HG02938 (cell line): Measurements from ENCODE around the gene SSBP4.

Experiments used
- ATAC-seq: cut with Tn5 transposase; IDR thresholded peaks from one replicate; pipeline ENCODE4 v1.9.1; 2021; ENCODE audit warnings: mild to moderate bottlenecking, moderate library complexity; ENCODE audit not compliant: unreplicated experiment

The SSBP4 gene

GRCh38 chr19:18441804-18442788, 22.9 kb downstream of the SSBP4 start:
- no peak for ATAC-seq

DNA sequence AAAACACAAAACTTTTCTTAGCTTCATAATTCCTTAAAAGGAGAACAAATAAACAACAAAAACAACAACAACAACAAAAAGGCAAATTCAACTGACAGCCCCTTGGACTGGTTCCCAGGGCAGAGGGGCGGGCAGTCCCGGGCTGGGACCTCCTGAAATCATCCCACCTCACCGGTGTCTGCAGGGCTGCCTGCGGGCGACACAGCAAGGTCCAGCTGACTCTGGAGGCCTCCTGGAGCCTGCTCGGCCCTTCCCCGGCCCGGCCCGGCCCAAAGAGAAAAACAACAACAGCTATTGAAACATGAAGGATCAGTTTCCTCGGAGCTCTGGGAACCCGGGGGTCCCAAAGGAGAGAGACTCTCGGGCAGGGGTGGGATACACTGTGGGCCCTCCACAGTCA, 23.7 kb downstream of the SSBP4 start:
- no peak for ATAC-seq

DNA sequence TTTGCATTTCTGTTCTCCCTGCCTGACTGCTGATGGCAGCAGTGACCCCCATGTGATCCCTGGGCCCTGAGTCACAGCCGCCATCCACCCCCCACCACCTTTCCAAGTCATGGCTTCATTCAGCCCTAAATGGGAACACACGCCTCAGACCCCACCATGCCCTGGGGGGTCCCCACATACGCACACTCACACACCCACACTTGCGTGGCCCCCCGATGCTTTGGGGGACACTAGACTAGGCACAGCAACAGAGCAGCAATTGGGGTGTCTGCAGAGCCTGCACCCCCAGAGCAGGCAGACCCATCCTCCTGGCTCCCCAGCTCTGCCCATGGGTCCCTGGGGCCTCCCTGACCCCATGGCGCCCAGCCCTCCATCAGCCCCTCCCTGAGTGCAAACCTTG, 24.2 kb downstream of the SSBP4 start:
- no peak for ATAC-seq

- ATAC-seq: no peak
These were observed 24.6 kb downstream of the SSBP4 start for GRCh38 chr19:18443831-18444230.

GRCh38 chr19:18444513-18444912, 25.3 kb downstream of the SSBP4 start:
- no peak for ATAC-seq

DNA sequence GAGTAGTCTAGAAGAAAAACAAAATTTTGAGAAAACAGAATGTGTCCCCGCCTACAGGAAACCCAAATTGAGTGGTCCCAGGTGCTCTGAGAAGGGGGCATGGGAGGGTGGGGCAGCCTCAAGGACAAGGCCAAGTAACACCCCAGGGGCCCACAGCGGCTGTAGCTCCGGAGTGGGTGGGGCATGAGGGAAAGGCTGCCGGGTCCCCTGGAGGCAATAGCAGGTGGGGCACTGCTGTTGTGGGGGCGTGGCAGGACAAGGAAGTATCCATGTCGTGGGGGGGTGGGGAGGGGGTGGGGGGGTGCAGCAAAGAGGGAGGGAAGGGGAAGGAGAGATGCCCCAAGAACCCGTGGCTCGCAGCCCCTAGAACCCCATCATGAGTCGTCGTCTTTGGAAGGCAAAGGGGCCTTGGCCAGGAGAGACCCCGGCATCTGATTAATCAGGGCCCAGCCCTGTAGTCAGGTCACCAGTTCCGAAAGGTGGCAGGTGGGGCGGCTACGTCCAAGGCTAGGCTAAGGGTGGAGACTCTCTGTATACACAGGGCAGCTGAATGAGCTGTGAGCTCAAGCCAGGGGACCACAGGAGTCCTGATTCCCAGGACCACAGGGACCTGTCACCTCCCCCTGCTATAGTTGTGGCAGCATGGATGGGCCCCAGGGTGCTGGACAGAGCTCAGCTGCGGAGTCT, 26.2 kb downstream of the SSBP4 start:
- no peak for ATAC-seq

DNA sequence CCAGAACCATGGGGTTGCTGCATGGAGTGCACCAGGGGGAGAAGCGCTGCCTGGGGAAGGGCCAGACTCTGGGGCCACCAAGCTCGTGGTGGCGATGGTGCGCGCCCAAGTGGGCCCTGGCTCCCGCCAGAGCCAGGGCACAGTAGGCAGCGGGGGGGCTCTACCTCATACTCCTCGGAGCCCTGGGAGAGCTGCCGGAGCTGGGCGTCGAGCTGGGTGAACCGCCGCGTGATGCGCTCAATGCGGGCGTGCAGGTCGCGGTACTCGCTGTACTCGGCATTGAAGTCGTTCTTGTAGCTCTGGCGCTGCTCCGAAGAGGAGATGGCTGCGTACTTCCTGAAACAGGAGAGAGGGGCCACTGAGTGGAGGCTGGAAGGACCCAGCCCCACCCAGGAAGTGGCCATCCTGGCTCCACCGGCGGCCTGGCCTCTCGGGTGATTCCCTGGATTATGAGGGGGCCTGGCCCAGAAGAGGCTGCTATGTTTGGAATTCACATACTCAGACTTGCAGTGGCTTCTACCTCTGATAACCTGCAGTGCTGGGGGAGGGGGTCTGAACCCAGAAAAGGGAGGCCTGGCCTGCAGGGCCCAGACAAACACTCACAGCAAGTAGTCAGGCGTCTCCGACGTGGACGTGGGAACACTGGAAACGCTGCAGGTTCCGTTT, 27.1 kb downstream of the SSBP4 start:
- no peak for ATAC-seq

DNA sequence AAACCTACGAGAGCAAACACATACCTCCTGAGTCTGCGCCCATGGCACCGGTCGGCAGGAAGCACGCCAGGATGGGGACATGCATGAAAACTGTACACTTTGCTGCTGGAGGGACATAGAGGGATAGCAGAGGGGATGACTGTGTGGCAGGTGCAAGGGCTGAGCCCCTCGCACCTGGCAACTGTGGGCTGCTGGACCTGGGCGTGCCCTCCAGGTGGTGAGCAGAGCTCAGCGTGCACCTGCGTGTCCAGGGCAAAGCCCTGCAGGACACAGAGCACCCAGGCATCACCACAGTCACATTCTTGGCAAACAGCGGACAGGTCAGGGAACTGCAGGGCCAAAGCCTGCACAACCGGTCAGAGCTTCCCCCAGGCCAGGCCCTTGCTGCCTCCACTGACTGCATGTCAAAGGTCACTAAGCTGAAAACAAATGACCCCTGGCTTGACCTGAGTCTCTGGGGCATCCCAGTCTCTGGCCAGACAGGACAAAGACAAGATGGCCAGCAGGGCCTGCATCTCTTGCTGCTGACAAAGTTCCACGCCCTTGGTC, 27.7 kb downstream of the SSBP4 start:
- ATAC-seq: no peak

DNA sequence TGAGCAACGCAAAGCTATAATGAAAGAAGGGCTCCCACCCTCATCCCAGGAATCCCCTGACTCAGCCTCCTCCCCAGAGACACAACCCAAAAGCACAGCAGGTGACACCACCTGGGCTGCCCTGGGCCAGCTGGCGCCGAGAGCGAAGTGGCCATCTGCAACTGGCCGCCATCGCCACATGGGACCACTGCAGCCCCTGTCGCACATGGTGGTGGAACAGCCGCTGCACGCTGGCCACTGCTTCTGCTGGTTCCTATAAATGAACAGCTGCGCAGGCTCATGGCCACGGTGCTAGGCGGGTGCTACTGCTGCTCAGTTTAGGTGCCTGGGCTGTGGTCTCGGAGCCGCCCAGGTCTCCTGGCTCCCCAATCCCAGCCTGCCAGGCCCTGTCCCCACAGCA, 30.4 kb downstream of the SSBP4 start:
- ATAC-seq: no peak

DNA sequence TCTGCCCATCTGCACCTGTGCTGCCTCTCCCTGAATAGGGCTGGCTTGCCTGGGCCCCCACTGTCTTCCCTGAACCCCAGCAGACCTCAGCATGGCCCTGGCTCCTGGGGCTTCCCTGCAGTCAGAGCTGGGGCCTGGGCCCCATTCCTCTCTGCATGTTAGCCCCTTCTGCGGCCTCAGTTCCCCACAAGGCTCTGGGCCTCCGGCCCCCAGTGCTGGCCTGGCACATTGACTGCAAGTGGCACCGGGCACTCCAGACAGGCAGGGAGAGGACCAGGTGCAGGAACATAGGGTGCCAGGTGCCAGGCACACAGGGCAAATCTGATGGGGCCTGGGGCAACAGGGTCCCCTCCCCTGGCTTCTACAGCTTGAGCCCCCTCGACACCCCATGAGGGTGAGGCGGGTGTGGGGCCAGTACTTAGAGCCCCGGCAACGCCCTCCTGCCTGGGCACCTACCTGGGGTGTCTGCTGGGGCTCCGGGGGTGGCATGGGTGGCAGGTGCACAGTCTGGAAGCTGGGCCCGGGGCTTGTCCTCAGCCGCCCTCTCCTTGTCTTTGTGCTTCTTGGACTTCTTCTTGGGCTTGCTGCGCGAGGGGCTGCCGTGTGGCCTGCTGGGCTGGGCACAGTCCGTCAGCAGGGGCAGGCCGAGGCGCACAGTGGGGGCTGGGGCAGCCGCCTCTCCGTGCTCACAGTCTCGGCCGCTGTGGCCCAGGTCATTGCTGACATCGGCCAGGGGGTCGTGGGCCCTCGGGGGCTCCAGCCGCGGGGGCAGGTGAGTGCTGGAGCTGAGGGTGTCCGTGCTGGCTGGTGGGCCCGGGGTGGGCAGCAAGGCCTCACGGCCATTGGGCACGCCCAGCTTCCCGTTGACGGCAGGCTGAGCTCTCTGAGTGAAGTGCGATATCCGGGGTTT, 31.1 kb downstream of the SSBP4 start:
- no peak for ATAC-seq

GRCh38 chr19:18450931-18451836, 32.0 kb downstream of the SSBP4 start:
- ATAC-seq: no peak

GRCh38 chr19:18452386-18452785, 33.2 kb downstream of the SSBP4 start:
- no peak for ATAC-seq

- ATAC-seq: no peak
These were observed 34.2 kb downstream of the SSBP4 start for GRCh38 chr19:18453269-18454024.

- no peak for ATAC-seq
These were observed 37.1 kb downstream of the SSBP4 start for GRCh38 chr19:18456279-18456678.

GRCh38 chr19:18456974-18457373, 37.8 kb downstream of the SSBP4 start:
- no peak for ATAC-seq

- ATAC-seq: no peak
These were observed 38.5 kb downstream of the SSBP4 start for GRCh38 chr19:18457483-18458331.

DNA sequence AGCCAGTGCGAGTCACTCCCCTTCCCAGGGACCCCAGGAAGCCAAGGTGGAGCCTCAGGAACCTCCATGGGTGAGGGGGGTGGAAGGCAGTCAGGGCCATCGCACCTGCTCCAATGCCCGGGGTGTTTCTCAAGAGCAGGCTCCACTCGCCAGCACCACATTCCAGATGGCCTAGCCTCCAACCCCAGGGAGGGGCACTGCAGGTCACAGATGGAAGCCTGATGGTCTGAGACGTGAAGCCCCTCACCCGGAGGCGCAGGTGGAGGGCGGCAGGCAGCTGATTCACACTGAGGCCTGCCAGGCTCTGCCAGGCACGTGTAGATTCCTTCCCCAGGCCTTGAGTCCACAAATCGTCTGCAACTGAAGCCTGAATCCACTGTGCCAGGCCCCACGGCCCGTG, 41.7 kb downstream of the SSBP4 start:
- no peak for ATAC-seq

DNA sequence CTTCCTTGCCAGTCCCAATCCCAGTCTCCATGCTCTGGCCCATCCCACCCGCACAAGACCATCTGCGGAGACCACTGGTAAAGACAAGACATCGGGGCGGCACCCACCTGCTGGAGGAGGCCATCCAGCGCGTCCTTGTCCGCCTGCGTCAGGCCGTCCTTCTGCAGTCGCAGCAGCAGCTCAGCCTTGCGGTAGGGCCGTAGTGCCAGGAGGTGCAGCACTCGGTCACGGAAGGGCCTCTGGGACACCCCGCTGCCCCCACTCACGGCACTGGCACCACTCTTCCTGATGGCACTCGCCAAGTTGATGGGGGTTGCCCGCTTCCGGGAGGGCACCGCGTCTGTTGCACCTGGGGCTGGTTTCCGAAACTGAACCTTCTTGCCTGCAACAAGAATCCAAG, 42.3 kb downstream of the SSBP4 start:
- ATAC-seq: no peak
